ENCODE data around the gene FGF21.
A peak's percentile ranks its signal among the peaks of the same experiment; 100 is the strongest.

Gene FGF21

GRCh38 chr19:48719263-48720171, 35.8 kb upstream of the FGF21 start, which contains the start of gene MAMSTR:
TSS of gene MAMSTR (minus strand) at chr19:48719725. CDS start at chr19:48719031, 694 bp downstream.
- FAIRE-seq = no peak
- DNase-seq (ENCODE audit: insufficient read length, low spot score) = no peak

DNA sequence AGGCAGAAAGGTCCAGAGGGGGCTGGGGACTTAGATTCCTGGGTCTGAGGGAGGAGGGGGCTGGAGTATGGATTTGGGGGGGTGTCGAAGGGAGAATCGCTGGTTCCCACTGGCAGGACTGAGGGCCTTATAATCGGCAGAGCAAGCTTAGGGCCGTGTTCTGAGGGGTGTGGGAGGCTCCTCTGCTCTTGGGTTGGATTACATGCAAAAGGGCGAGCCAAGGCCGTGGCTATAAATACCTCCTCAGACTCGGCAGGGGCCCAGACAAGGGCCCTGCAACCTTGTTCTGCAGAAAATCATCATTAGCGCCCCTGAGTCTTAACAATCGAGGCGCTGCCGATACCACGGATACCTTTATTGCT, 35.1 kb upstream of the FGF21 start:
- TF ChIP-seq POLR2A (IDR thresholded peaks at IDR 0.05; ENCODE audit: low read depth, low read length) = no peak
- FAIRE-seq = no peak
- no peak for DNase-seq (ENCODE audit: insufficient read length, low spot score)

More at GRCh38 chr19:48719263-48720171, 35.8 kb upstream of the FGF21 start, which contains the start of gene MAMSTR:
- no peak for TF ChIP-seq POLR2A (IDR thresholded peaks at IDR 0.05; ENCODE audit: low read depth, low read length)

DNA sequence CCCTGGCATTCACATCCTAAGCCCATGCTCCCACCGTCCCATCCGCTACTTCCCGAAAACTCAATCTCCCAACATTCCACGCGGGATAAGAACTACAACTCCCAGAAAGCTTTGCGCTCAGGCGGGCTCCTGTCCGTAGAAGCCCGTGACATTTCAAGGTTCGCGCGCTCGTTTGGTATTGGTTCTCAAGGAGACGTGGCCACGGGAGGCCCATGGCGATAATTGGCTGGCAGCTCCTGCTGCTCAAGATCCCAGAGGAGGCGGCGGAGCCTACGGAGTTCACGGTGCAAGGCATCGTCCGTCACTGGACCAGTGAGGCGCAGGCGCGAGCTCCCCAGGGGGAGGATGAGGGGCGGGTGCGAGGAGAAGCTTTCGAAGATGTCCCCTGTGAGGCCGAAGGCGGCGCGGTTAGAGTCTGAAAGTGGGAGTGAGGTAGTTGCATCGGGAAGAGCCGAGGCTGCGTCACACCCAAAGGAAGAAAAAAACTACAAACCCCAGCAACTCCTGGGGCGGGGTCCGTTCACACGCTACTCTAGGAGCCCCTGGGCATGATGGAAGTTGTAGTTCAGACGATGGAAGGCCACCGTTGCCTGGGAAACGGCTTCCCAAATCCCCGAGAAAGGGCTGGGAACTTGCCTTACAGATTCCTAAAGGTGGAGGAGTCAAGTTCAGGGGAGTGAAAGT, 34.6 kb upstream of the FGF21 start:
- FAIRE-seq = no peak
- peak; percentile 91 for DNase-seq (ENCODE audit: insufficient read length, low spot score)
- TF ChIP-seq POLR2A (IDR thresholded peaks at IDR 0.05; ENCODE audit: low read depth, low read length) = peak; percentile 10; the same call in 1 of the 2 replicates

DNA sequence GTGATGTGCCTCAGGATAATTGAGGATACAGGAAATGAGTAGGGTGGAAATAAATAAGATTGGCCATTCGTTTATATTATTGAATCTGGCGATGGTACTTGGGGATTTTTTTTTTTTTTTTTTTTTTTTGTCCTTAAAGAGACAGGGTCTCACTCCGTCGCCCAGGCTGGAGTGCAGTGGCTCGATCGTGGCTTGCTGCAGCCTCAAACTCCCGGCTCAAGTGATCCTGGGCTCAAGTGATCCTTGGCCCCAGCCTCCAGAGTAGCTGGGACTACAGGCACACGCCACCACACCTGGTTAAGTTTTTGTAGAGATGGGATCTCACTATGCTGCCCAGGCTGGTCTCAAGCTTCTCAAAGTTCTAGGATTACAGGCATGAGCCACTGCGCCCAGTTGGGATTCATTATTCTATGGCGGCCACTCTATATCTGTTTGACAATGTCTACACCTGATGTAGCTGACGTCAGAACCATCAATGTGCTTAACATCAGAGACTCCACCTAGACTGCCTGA, 33.1 kb upstream of the FGF21 start:
- DNase-seq (ENCODE audit: insufficient read length, low spot score) (no peak), FAIRE-seq (no peak)
- TF ChIP-seq POLR2A (IDR thresholded peaks at IDR 0.05; ENCODE audit: low read depth, low read length) = no peak

DNA sequence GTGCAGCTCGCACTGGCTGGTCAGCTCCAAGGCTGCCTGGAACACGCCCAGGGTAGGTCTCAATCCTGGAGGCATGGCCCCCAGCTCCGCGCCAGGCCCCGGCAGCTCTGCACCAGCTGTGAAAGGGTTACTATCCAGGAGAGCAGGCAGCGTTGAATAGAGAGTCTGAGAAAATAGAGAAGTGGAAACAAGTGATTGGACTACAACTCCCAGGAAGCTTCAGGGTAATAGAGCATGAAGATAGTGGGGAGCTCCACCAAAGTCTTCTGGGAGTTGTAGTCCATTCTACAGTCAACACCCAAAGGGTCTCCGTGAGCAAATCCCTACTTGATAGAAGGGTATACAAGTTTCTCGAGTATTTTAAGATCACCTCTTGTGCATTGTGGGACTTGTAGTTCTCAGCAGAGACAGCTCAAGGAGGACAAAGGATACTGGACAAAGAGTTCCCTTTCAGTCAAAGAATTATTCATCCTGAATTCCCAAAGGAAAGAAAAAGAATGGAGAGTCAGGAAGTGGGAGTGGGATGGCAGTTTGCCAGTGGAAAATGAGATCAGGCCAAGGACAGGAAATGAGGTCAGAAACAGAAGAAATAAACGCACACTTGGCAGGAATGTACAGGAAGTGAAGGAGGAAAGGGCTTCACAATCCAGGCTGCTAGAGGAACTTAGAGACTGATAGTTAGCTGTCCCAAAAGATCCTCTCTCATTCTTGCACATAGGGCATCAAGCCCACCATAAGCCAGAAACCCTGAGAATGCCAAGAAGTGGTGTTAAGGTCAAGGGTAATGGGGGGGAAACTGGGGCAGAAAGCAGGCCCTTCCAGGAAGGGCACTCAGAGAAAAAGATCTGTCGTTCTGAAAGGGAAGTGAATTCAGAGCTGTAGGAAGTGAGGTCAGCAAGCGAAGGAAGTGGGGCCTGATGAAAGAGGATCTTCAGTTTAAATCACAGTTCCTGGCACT, 30.2 kb upstream of the FGF21 start:
- DNase-seq (ENCODE audit: insufficient read length, low spot score) (peak; percentile 75), FAIRE-seq (peak; percentile 27)
- TF ChIP-seq POLR2A (IDR thresholded peaks at IDR 0.05; ENCODE audit: low read depth, low read length) = no peak

- DNase-seq (ENCODE audit: insufficient read length, low spot score) = no peak
- no peak for TF ChIP-seq POLR2A (IDR thresholded peaks at IDR 0.05; ENCODE audit: low read depth, low read length)
- FAIRE-seq = no peak
Measured at GRCh38 chr19:48726556-48726955, 28.8 kb upstream of the FGF21 start.

- no peak for TF ChIP-seq POLR2A (IDR thresholded peaks at IDR 0.05; ENCODE audit: low read depth, low read length)
- FAIRE-seq (no peak), DNase-seq (ENCODE audit: insufficient read length, low spot score) (no peak)
Measured at GRCh38 chr19:48728911-48729664, 26.2 kb upstream of the FGF21 start.

- TF ChIP-seq POLR2A (IDR thresholded peaks at IDR 0.05; ENCODE audit: low read depth, low read length) = no peak
- DNase-seq (ENCODE audit: insufficient read length, low spot score) = no peak
- no peak for FAIRE-seq
Measured at GRCh38 chr19:48731452-48731851, 23.9 kb upstream of the FGF21 start.

GRCh38 chr19:48734625-48735024, 20.7 kb upstream of the FGF21 start:
- no peak for TF ChIP-seq POLR2A (IDR thresholded peaks at IDR 0.05; ENCODE audit: low read depth, low read length)
- FAIRE-seq (no peak), DNase-seq (ENCODE audit: insufficient read length, low spot score) (no peak)

DNA sequence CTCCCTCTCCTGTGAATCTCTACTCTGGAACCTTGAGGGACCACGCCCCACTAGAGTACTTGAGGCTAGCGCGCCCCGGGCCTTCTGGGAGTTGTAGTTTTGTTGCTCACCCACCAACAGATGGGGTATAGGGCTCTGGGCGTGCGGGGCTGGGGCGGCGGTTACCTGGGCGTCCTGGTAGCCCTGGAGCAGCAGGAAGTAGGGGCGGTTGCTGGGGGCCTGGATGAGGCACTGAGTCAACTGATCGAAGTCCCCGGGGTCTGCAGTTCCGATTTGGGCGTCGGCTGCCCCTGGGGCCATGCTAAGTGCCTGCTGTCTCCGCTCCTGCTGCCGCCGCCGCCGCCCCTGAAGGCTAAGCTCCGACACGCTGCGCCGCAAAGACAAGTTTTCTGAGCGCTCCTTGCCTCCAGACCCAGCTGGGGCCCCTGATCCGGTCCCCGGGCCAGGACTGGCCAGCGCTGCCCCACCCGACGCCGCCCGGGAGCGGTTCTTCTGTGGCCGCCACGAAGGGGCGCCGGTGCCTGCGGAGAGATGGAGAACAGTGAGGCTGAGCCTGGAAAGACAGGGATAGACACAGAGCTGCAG, 20.2 kb upstream of the FGF21 start:
- DNase-seq (ENCODE audit: insufficient read length, low spot score) (no peak), FAIRE-seq (no peak)
- TF ChIP-seq POLR2A (IDR thresholded peaks at IDR 0.05; ENCODE audit: low read depth, low read length) = no peak

- DNase-seq (ENCODE audit: insufficient read length, low spot score) (no peak), FAIRE-seq (no peak)
- no peak for TF ChIP-seq POLR2A (IDR thresholded peaks at IDR 0.05; ENCODE audit: low read depth, low read length)
Measured at GRCh38 chr19:48737360-48737998, 17.8 kb upstream of the FGF21 start.
